Panc1 (cell line): ENCODE measurements around the gene SPTBN1.

Source experiments
- SIN3A ChIP-seq: IDR thresholded peaks from 2 replicates; pipeline ENCODE4 v1.6.1; 2012; ENCODE audit warnings: low read depth, mild to moderate bottlenecking, low read length, moderate library complexity, borderline replicate concordance; ENCODE audit not compliant: insufficient read depth
- TF ChIP-seq, protein P1 (sequence below): fragments of 450-650 bp; IDR thresholded peaks from 2 replicates; pipeline ENCODE4 v1.5.1; 2017; ENCODE audit warnings: mild to moderate bottlenecking

DNA sequence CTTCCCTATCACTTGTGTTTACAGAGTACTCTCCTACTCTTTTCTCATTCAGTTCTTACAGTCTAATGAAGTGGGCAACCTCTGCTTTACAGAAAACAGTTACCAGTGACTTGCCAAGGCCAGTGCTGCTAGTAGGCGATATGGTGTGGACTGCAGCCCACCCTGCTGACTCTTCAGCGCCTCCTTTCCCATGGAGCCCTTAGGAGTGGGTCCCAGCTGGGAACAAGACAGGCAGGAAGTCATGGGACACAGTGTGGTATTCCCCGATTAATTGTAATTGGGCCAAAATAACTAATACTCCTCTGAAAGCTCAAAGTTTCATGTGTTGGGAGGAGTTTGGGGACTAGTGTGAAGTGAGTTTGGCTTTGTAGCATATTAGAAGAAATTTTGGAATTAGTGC, 147.2 kb downstream of the SPTBN1 start:
- TF ChIP-seq SIN3A, result no peak
- TF ChIP-seq, protein P1, sequence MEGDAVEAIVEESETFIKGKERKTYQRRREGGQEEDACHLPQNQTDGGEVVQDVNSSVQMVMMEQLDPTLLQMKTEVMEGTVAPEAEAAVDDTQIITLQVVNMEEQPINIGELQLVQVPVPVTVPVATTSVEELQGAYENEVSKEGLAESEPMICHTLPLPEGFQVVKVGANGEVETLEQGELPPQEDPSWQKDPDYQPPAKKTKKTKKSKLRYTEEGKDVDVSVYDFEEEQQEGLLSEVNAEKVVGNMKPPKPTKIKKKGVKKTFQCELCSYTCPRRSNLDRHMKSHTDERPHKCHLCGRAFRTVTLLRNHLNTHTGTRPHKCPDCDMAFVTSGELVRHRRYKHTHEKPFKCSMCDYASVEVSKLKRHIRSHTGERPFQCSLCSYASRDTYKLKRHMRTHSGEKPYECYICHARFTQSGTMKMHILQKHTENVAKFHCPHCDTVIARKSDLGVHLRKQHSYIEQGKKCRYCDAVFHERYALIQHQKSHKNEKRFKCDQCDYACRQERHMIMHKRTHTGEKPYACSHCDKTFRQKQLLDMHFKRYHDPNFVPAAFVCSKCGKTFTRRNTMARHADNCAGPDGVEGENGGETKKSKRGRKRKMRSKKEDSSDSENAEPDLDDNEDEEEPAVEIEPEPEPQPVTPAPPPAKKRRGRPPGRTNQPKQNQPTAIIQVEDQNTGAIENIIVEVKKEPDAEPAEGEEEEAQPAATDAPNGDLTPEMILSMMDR, result no peak
